ENCODE measurements around the gene MSI2.

The MSI2 gene

DNA sequence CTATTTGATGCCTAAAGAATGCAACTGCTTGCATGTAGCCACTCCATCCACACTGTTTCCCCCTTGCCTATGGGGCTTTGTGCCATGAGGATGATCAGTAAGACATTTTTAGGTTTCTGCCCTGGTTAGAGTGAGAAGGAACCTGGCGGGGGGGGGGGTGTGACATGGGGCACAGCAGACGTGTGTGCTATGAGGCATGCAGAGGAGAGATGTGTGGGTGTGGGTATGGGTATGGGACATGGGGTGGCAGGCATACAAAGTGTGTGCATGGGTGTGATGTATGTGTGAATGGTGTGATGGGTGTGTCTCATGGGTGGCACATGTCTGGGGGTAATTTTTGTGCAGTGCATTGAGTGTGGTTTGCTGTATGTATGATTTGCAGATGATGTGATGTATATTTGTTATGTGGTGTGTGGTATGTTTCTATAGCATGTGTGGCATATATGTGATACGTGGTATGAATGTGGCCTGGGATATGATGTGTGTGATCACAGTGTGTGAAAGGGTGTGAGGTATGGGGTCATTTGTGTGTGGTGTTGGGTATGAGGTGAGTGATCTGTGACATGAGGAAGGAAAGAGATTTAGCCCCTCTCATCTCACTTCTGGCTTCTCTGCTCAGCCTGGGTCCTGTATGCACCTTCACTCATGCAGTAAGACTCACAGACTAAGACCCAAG is 473.8 kb downstream of the MSI2 start:
- in situ Hi-C loops (cut with MboI; ENCODE audit: low pct_unique_long_range_greater_than_20kb, low sequenced_read_pairs), result loop anchor here (25.0 kb wide), 1 partner anchor 593 kb away; no protein-coding TSS in a partner anchor
- no peak for DNase-seq

GRCh38 chr17:57732062-57732461 is 475.7 kb downstream of the MSI2 start:
- no peak for DNase-seq
- in situ Hi-C loops (cut with MboI; ENCODE audit: low pct_unique_long_range_greater_than_20kb, low sequenced_read_pairs), result loop anchor here (25.0 kb wide), 1 partner anchor 595 kb away; no protein-coding TSS in a partner anchor

DNA sequence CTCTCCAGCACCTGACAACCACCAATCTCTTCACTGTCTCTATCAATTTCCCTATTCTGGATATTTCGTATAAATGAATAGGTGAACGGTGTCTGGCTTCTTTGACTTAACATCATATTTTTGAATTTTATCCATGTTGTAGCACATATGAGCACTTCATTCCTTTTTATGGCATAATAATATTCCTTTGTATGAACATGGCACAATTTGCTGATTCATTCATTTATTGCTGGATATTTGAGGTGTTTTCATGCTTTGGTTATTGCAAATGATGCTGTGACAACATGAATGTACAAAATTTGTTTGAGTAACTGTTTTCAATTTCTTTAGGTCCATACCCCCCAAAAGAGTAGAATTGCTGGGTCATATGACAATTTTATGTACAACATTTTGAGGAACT is 476.8 kb downstream of the MSI2 start:
- in situ Hi-C loops (cut with MboI; ENCODE audit: low pct_unique_long_range_greater_than_20kb, low sequenced_read_pairs), result loop anchor here (25.0 kb wide), 1 partner anchor 596 kb away; no protein-coding TSS in a partner anchor
- no peak for DNase-seq
